ENCODE data around the gene CDC37L1.

The CDC37L1 gene

GRCh38 chr9:4669890-4670289 is 9.5 kb upstream of the CDC37L1 start:
- no peak for FAIRE-seq

- FAIRE-seq, result no peak
Observed at GRCh38 chr9:4670591-4670990, 8.8 kb upstream of the CDC37L1 start.

- no peak for FAIRE-seq
Observed at GRCh38 chr9:4671737-4672136, 7.6 kb upstream of the CDC37L1 start.

GRCh38 chr9:4674783-4675182 is 4.6 kb upstream of the CDC37L1 start:
- FAIRE-seq, result no peak

GRCh38 chr9:4677392-4677791 is 2.0 kb upstream of the CDC37L1 start:
- FAIRE-seq, result no peak

- FAIRE-seq, result peak; percentile 90
Observed at GRCh38 chr9:4678679-4679267, 596 bp upstream of the CDC37L1 start.

GRCh38 chr9:4680173-4680525 is 780 bp downstream of the CDC37L1 start:
- FAIRE-seq, result no peak

GRCh38 chr9:4680750-4681149 is 1.4 kb downstream of the CDC37L1 start:
- peak; percentile 38 for FAIRE-seq

GRCh38 chr9:4684820-4685219 is 5.5 kb downstream of the CDC37L1 start:
- no peak for FAIRE-seq

GRCh38 chr9:4686112-4686511 is 6.7 kb downstream of the CDC37L1 start:
- no peak for FAIRE-seq

GRCh38 chr9:4686584-4686983 is 7.2 kb downstream of the CDC37L1 start:
- FAIRE-seq, result no peak

- no peak for FAIRE-seq
Observed at GRCh38 chr9:4689021-4689420, 9.7 kb downstream of the CDC37L1 start.

- no peak for FAIRE-seq
Observed at GRCh38 chr9:4689687-4690104, 10.3 kb downstream of the CDC37L1 start.

- no peak for FAIRE-seq
Observed at GRCh38 chr9:4690144-4690543, 10.8 kb downstream of the CDC37L1 start.

- no peak for FAIRE-seq
Observed at GRCh38 chr9:4691795-4692194, 12.4 kb downstream of the CDC37L1 start.

- no peak for FAIRE-seq
Observed at GRCh38 chr9:4700091-4700490, 20.7 kb downstream of the CDC37L1 start.

- FAIRE-seq, result no peak
Observed at GRCh38 chr9:4700932-4701331, 21.6 kb downstream of the CDC37L1 start.

GRCh38 chr9:4701526-4701925 is 22.2 kb downstream of the CDC37L1 start:
- FAIRE-seq, result peak; percentile 92

GRCh38 chr9:4704129-4704528 is 24.8 kb downstream of the CDC37L1 start:
- FAIRE-seq, result peak; percentile 76

GRCh38 chr9:4706021-4706420 is 26.7 kb downstream of the CDC37L1 start:
- no peak for FAIRE-seq

- FAIRE-seq, result peak; percentile 58
Observed at GRCh38 chr9:4706971-4707622, 27.7 kb downstream of the CDC37L1 start.

- FAIRE-seq, result peak; percentile 95
Observed at GRCh38 chr9:4709380-4709779, 30.0 kb downstream of the CDC37L1 start.

- peak; percentile 91 for FAIRE-seq
Observed at GRCh38 chr9:4713849-4714248, 34.5 kb downstream of the CDC37L1 start.

GRCh38 chr9:4714266-4715016 is 35.1 kb downstream of the CDC37L1 start:
- FAIRE-seq, result no peak

All from islet of Langerhans (tissue), 1 donor.